A673 (cell line): ENCODE data around the gene PIK3AP1. TPM values are rescaled to one million over a fixed set of nuclear protein-coding genes. Genes with fewer than 3 reads are reported as not detected.
A peak's percentile ranks its signal among the peaks of the same experiment; 100 is the strongest.

ENCODE experiments used
- BruUV-seq: library from RNA; stranded (reverse); fragments of 400-500 nt; replicated peaks from 2 replicates; lab custom pipeline; 2021; lab: Mats Ljungman, UMichigan
- CTCF ChIA-PET: fragments of 300-600 bp; sonication (Branson Sonifier 250); formaldehyde crosslinking; loops from one replicate; lab custom pipeline; 2022; ENCODE audit warnings: antibody characterized with exemption; lab: Charles Lee
- POLR2A ChIA-PET: fragments of 300-600 bp; sonication (Branson Sonifier 250); formaldehyde crosslinking; loops from one replicate; lab custom pipeline; 2022; ENCODE audit warnings: antibody characterized with exemption; ENCODE audit not compliant: low non-redundant PET; lab: Charles Lee
- DNase-seq: peaks from one replicate; pipeline ENCODE4 v3.0.0-alpha.2; 2015; ENCODE audit warnings: low spot score
- H3K27ac ChIP-seq: fragments of 200-600 bp; sonication (generic); 2 replicates; pipeline ENCODE4 v1.5.1; 2016; ENCODE audit warnings: mixed run types, low read depth, mild to moderate bottlenecking, mixed read lengths, antibody characterized with exemption, low read length; ENCODE audit not compliant: poor library complexity, severe bottlenecking
- H3K27me3 ChIP-seq: fragments of 200-600 bp; sonication (generic); replicated peaks from 2 replicates; pipeline ENCODE4 v1.6.1; 2017; ENCODE audit warnings: mixed run types, low read depth, mild to moderate bottlenecking, mixed read lengths, antibody characterized with exemption, low read length; ENCODE audit not compliant: insufficient read depth, poor library complexity
- H3K36me3 ChIP-seq: fragments of 200-600 bp; sonication (generic); 2 replicates; pipeline ENCODE4 v1.6.1; 2016; ENCODE audit warnings: mixed run types, mild to moderate bottlenecking, mixed read lengths, antibody characterized with exemption, low read length; ENCODE audit not compliant: insufficient read depth, poor library complexity, severe bottlenecking
- H3K4me1 ChIP-seq: fragments of 200-600 bp; sonication (generic); 2 replicates; pipeline ENCODE4 v1.6.1; 2017; ENCODE audit warnings: mixed run types, mild to moderate bottlenecking, mixed read lengths, antibody characterized with exemption, low read length; ENCODE audit not compliant: insufficient read depth, poor library complexity, severe bottlenecking
- H3K4me3 ChIP-seq: fragments of 200-600 bp; sonication (generic); 2 replicates; pipeline ENCODE4 v1.5.1; 2016; ENCODE audit warnings: low read depth, mixed run types, mild to moderate bottlenecking, mixed read lengths, low read length; ENCODE audit not compliant: poor library complexity, severe bottlenecking
- H3K9me3 ChIP-seq: fragments of 200-600 bp; sonication (generic); 2 replicates; pipeline ENCODE4 v1.6.1; 2016; ENCODE audit warnings: mixed run types, low read depth, mild to moderate bottlenecking, mixed read lengths, antibody characterized with exemption, low read length; ENCODE audit not compliant: poor library complexity, severe bottlenecking
- EZH2 ChIP-seq: fragments of 200-600 bp; sonication (generic); IDR thresholded peaks from 2 replicates; pipeline ENCODE4 v1.6.1; 2017; ENCODE audit warnings: borderline replicate concordance, low read depth, mild to moderate bottlenecking, mixed read lengths, antibody characterized with exemption, low read length; ENCODE audit not compliant: poor library complexity, severe bottlenecking
- intact Hi-C: fragments of 100-400 bp; cut with micrococcal nuclease; formaldehyde crosslinking; loops from one replicate; pipeline ENCODE4 v1.10.0; 2022; ENCODE audit not compliant: unreplicated experiment
- total RNA-seq: library from RNA; stranded (reverse); gene quantifications from 2 replicates; pipeline ENCODE4 v1.2.3, GENCODE V29; 2021
- TF ChIP-seq, protein P1 (sequence below): fragments of 300-800, 200-600 bp; sonication (generic); conservative IDR thresholded peaks from 2 replicates; pipeline ENCODE4 v1.5.1; 2017; ENCODE audit warnings: low read depth, mild to moderate bottlenecking, antibody characterized with exemption, low read length, moderate library complexity, mixed read lengths

Gene PIK3AP1
- total RNA-seq, 1 experiment from 2014 or later, result 0.24 TPM

GRCh38 chr10:96618653-96619052 is 101.7 kb downstream of the PIK3AP1 start:
- H3K27ac ChIP-seq, result no peak overlapping the region
- intact Hi-C loops, result no loop called here
- H3K9me3 ChIP-seq, result no peaks in the 10 kb centered on the region
- no peak overlapping the region for H3K4me3 ChIP-seq
- ChIA-PET POLR2A (no interaction called here), CTCF (no interaction called here)
- DNase-seq, result peak; percentile 6
- no TSS peak for BruUV-seq
- H3K4me1 ChIP-seq, result no peaks in the 10 kb centered on the region
- H3K36me3 ChIP-seq, result no peaks in the 10 kb centered on the region
- TF ChIP-seq, protein P1, sequence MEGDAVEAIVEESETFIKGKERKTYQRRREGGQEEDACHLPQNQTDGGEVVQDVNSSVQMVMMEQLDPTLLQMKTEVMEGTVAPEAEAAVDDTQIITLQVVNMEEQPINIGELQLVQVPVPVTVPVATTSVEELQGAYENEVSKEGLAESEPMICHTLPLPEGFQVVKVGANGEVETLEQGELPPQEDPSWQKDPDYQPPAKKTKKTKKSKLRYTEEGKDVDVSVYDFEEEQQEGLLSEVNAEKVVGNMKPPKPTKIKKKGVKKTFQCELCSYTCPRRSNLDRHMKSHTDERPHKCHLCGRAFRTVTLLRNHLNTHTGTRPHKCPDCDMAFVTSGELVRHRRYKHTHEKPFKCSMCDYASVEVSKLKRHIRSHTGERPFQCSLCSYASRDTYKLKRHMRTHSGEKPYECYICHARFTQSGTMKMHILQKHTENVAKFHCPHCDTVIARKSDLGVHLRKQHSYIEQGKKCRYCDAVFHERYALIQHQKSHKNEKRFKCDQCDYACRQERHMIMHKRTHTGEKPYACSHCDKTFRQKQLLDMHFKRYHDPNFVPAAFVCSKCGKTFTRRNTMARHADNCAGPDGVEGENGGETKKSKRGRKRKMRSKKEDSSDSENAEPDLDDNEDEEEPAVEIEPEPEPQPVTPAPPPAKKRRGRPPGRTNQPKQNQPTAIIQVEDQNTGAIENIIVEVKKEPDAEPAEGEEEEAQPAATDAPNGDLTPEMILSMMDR, result no peak
- TF ChIP-seq EZH2, result no peak
- H3K27me3 ChIP-seq, result no peaks in the 10 kb centered on the region

DNA sequence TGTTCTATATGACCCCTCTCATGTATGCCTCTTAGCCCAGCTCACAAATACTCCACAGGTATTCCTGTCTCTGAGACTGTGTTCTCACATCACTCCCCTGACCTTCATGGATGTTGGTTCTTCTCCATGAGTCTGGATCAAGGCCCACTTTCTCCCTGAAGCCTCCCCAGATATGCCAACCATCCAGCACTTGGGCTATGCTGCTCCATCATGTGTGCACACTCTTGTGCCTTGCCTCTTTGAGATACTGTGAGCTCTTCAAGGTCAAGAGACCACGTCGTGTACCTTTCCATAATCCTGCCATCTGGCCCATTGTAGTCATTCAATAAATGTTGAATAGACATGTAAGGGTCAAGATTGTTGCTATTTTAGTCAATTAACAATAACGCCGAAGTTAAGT is 103.4 kb downstream of the PIK3AP1 start:
- no TSS peak for BruUV-seq

DNA sequence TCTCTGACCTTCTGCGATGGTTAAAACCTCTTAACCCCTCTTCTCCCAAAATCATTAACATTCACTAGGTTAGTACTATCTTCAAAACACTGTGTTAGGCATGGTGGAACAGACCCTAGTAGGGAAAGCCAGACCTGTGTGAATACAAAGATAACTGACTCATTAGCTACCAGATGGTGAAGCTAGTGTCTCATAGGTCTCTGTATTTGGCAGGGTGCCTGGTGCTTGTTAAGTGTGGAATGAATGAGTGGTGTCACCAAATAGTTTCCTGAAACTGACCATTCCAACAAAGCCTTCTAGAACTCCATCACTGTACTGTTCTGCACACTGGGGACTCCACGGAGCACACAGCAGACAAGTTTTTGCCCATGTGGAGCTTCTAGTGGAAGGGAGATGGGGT is 105.8 kb downstream of the PIK3AP1 start:
- no peaks in the 10 kb centered on the region for H3K9me3 ChIP-seq
- H3K4me1 ChIP-seq, result no peaks in the 10 kb centered on the region
- TF ChIP-seq, protein P1, result no peak
- no peak for TF ChIP-seq EZH2
- BruUV-seq, result no TSS peak
- no peak overlapping the region for H3K27ac ChIP-seq
- H3K4me3 ChIP-seq, result no peak overlapping the region
- intact Hi-C loops, result no loop called here
- ChIA-PET CTCF (no interaction called here), POLR2A (no interaction called here)
- peak; percentile 41 for DNase-seq
- no peaks in the 10 kb centered on the region for H3K27me3 ChIP-seq
- no peaks in the 10 kb centered on the region for H3K36me3 ChIP-seq

More for the DNA sequence above, 103.4 kb downstream of the PIK3AP1 start:
- H3K9me3 ChIP-seq, result no peaks in the 10 kb centered on the region
- no peak for DNase-seq
- H3K36me3 ChIP-seq, result no peaks in the 10 kb centered on the region
- H3K4me1 ChIP-seq, result no peaks in the 10 kb centered on the region
- H3K27ac ChIP-seq, result no peak overlapping the region
- intact Hi-C loops, result no loop called here
- POLR2A ChIA-PET, result no interaction called here
- CTCF ChIA-PET, result no interaction called here
- H3K4me3 ChIP-seq, result no peak overlapping the region
- H3K27me3 ChIP-seq, result no peaks in the 10 kb centered on the region
- no peak for TF ChIP-seq EZH2
- TF ChIP-seq, protein P1, result no peak
